Ovary (tissue), 3 donors: ENCODE measurements around the gene SNX25.

Source experiments
- CTCF ChIP-seq, 3 donors: fragments of 450-650 bp in 2 of 3; fragments of 200-600 bp in 1 of 3; IDR thresholded peaks; one replicate each; pipeline versions ENCODE4 v1.5.1 to v1.8.0; 2016 to 2022; ENCODE audit warnings: antibody characterized with exemption in 3 of 3, mild to moderate bottlenecking in 1 of 3
- POLR2A ChIP-seq: fragments of 450-650 bp; IDR thresholded peaks from one replicate; pipeline ENCODE4 v1.6.1; 2017; ENCODE audit warnings: antibody characterized with exemption, mild to moderate bottlenecking, moderate library complexity
- donor health status: DM: no; HTN: no; CAD: no.

GRCh38 chr4:185203486-185204237 lies 5.7 kb upstream of the SNX25 start, which contains the start of gene CFAP97:
- TF ChIP-seq CTCF (IDR thresholded peaks at IDR 0.05) (peak in 2 of 3 donors; percentile 3 to 33), POLR2A (peak; percentile 89)
